AG09309 (cell line): ENCODE results near the gene HIGD1B.

Experiments
- DNase-seq: peaks from one replicate; pipeline ENCODE4 v3.0.0-alpha.2; 2010; ENCODE audit warnings: low read depth
- H3K4me3 ChIP-seq: 2 replicates; pipeline ENCODE4 v1.5.1; 2011; ENCODE audit warnings: mild to moderate bottlenecking, low read depth, low read length, moderate library complexity; ENCODE audit not compliant: control insufficient read depth
- CTCF ChIP-seq: IDR thresholded peaks from 2 replicates; pipeline ENCODE4 v1.5.1; 2011; ENCODE audit warnings: mild to moderate bottlenecking, low read depth, low read length, inconsistent platforms; ENCODE audit not compliant: insufficient read depth, control insufficient read depth; ENCODE audit errors: missing control alignments

Gene HIGD1B

DNA sequence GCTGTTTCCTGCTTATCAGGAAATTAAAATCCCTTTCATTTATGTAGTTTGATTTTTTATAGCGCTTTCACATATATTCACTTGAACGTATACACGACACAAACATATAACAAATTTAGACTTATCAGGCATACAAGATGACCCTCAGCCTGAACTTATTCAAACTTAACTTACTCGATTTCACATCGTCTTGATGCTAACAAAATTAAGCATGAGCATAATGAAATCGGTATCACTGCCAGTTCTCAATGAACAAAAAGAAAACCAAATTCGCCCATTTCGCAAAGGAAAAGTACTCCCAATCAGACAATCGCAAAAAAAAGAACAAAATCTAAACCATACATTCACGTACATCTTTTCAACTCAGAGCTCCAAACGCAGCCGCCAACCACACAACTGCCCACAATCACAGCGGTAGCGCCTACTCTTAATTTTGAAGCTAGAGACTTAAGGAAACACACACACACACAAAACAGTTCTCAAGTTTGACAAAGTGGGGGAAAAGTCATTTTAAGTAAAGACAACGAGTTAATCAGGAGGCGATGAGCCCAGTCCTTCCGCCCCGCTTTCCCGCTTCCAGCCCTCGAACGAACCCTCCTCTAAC lies 18.7 kb upstream of the HIGD1B start:
- no peak for DNase-seq
- peak overlapping the region; percentile 62 for H3K4me3 ChIP-seq
- TF ChIP-seq CTCF = no peak

- no peak for DNase-seq
- H3K4me3 ChIP-seq = peak within 1 kb of the TSS; percentile 62
- TF ChIP-seq CTCF = no peak
These were observed 17.9 kb upstream of the HIGD1B start, which contains the start of gene GJC1 for GRCh38 chr17:44829523-44830358. Gene GJC1, minus strand, starts transcription at chr17:44830287. Its CDS starts 24,470 bp downstream, at chr17:44805817.

DNA sequence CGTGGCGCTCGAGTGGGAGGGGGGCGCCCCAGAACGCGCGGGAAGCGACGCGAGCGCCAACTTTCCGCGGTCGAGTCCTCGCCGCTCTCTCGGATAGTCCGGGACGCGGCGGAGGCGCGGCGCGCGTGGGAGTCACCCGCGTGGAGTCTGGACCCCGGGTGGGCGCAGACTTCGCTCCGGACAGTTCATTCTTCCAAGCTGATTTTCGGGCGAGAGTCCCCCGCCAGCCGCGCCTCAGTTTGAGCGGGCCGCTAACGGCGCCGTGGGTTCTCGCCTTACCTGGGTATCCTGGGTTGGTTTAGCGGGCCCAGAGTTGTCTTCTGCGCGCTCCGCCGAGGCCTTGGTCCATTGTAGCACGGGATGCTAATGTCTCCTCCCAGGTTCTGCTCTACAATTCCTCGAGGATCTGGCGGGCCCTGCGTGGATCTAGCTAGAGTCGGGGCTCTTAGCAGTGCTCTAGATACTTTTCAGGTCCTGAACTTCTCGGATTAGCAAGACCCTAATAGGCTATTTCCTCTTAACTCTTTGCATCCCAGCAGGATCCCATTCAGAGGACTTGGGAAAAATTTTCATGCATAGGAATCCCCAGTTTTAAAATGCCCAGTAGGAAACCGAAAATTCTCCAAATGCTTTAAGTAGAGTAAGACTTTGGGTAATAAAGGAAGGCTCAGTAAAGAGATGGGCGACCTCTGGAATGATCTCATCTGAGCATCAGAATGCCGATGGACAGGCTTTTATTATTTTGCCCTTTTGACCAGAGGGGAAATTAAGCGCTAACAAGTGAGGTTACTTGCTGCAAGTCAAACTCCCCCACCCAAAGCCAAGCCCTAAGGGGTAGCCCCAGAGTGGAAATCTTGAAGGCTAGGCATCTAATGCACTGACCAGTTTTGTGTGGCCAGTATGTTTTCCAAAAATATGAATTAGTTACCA lies 17.1 kb upstream of the HIGD1B start:
- peak overlapping the region; percentile 62 for H3K4me3 ChIP-seq
- DNase-seq = no peak

DNA sequence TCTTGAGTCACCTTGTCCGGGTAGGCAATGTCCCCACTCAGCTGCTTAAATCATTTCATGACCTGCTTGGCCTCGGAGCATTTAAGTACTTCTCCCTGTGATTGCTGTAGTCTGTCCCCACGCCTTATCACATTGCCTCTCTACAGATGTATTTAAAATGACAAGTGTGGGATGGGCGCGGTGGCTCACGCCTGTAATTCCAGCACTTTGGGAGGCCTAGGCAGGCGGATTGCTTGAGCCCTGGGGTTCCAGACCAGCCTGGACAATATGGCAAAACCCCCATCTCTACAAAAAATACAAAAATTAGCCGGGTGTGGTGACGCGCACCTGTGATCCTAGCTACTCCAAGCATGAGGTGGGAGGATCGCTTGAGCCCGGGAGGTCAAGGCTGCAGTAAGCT lies 16.3 kb upstream of the HIGD1B start:
- no peak overlapping the region for H3K4me3 ChIP-seq

More for the DNA sequence above, 17.1 kb upstream of the HIGD1B start:
- TF ChIP-seq CTCF = no peak

DNA sequence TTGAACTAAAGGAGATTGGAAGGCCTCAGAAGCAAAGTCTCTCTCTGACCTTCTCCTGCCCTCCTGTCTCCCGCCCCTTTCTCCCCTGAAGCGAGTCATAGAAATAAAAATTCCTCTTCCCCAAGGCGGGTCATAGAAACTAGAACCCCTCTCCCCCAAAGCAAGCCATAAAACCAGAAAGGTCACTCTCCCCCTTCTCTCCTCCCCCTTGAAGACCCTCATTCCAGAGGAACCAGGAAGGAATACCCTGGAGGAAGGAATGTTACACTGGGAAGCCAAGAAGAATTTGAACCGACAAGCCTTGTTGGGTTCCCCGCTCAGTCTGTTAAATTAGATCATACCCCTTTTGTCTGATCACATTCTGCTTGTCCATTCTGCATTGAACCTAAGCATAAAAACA lies 14.9 kb upstream of the HIGD1B start:
- DNase-seq = no peak
- no peak overlapping the region for H3K4me3 ChIP-seq
- peak; percentile 20 for TF ChIP-seq CTCF

More for the DNA sequence above, 16.3 kb upstream of the HIGD1B start:
- TF ChIP-seq CTCF = no peak
- no peak for DNase-seq

DNA sequence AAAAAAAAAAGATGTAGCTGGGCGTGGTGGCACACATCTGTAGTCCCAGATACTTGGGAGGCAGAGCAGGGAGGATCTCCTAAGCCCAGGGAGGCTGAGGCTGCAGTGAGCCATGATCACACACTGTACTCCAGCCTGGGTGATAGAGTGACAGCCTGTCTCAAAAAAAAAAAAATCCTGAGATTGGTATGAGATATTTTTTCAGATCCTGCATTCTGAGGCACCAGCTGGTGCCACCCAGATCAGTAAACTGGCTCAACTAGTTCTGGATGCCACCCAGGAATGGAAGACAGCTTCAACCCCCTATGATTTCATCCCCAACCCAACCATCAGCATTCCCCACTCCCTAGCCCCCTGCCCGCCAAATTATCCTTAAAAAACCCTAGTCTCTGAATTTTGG lies 10.5 kb upstream of the HIGD1B start:
- H3K4me3 ChIP-seq = no peak overlapping the region
- no peak for DNase-seq
- TF ChIP-seq CTCF = no peak
